ENCODE measurements around the gene PLEK. TPM values are rescaled to one million over a fixed set of nuclear protein-coding genes. Genes with fewer than 3 reads are reported as not detected.

PLEK gene
- total and polyA plus RNA-seq, 4 donors: 2.6 to 40.6 (median 4.6) TPM

- Histone ChIP-seq H3K9me3 (ENCODE audit: control insufficient read depth in 4 of 4, low read length in 3 of 4) (no peaks in the 10 kb centered on the region), H3K4me3 (ENCODE audit: low read depth in 1 of 3, low read length in 3 of 3) (no peak overlapping the region), H3K9ac (ENCODE audit: low read depth in 1 of 2, low read length in 2 of 2) (no peak overlapping the region), H3K4me1 (ENCODE audit: control insufficient read depth in 4 of 4, insufficient read depth in 4 of 4, low read length in 3 of 4) (no peaks in the 10 kb centered on the region), H3K36me3 (ENCODE audit: control insufficient read depth in 4 of 4, insufficient read depth in 3 of 4, low read depth in 1 of 4, low read length in 3 of 4) (no peaks in the 10 kb centered on the region), H3K27me3 (ENCODE audit: control insufficient read depth in 4 of 4, insufficient read depth in 4 of 4, low read length in 3 of 4) (no peaks in the 10 kb centered on the region), H3K27ac (ENCODE audit: low read depth in 1 of 2, low read length in 2 of 2) (no peak overlapping the region)
- DNase-seq (ENCODE audit: low spot score): no peak
- no peak for TF ChIP-seq RXRA (IDR thresholded peaks at IDR 0.05)
- TF ChIP-seq JUND (IDR thresholded peaks at IDR 0.05): no peak
- no peak for TF ChIP-seq TAF1 (conservative IDR thresholded peaks at IDR 0.05)
- TF ChIP-seq HNF4G (IDR thresholded peaks at IDR 0.05): no peak
- TF ChIP-seq ATF3 (IDR thresholded peaks at IDR 0.05): no peak
- no peak for TF ChIP-seq RAD21 (IDR thresholded peaks at IDR 0.05)
- TF ChIP-seq MAX (IDR thresholded peaks at IDR 0.05): no peak
- no peak for TF ChIP-seq ZBTB33 (IDR thresholded peaks at IDR 0.05)
- TF ChIP-seq SP1 (IDR thresholded peaks at IDR 0.05): no peak
- TF ChIP-seq GABPA (IDR thresholded peaks at IDR 0.05 in 1 of 2, conservative IDR thresholded peaks at IDR 0.05 in 1 of 2): no peak
- TF ChIP-seq YY1 (IDR thresholded peaks at IDR 0.05): no peak
- 96% methylated on average over 4 of the region's 4 CpGs for WGBS
Observed at GRCh38 chr2:68356599-68357239, 8.4 kb upstream of the PLEK start.

GRCh38 chr2:68357605-68358337, 7.3 kb upstream of the PLEK start:
- Histone ChIP-seq H3K9me3 (ENCODE audit: control insufficient read depth in 4 of 4, low read length in 3 of 4) (no peaks in the 10 kb centered on the region), H3K36me3 (ENCODE audit: control insufficient read depth in 4 of 4, insufficient read depth in 3 of 4, low read depth in 1 of 4, low read length in 3 of 4) (no peaks in the 10 kb centered on the region), H3K9ac (ENCODE audit: low read depth in 1 of 2, low read length in 2 of 2) (no peak overlapping the region), H3K27me3 (ENCODE audit: control insufficient read depth in 4 of 4, insufficient read depth in 4 of 4, low read length in 3 of 4) (no peaks in the 10 kb centered on the region), H3K27ac (ENCODE audit: low read depth in 1 of 2, low read length in 2 of 2) (no peak overlapping the region), H3K4me3 (ENCODE audit: low read depth in 1 of 3, low read length in 3 of 3) (no peak overlapping the region), H3K4me1 (ENCODE audit: control insufficient read depth in 4 of 4, insufficient read depth in 4 of 4, low read length in 3 of 4) (peaks cover 0 to 5% (median 2%) of the 10 kb centered on the region in 4 donors)
- TF ChIP-seq RAD21 (IDR thresholded peaks at IDR 0.05): peak; percentile 61 to 75
- peak; percentile 34 for TF ChIP-seq CTCF (IDR thresholded peaks at IDR 0.05; ENCODE audit: low read depth, low read length, missing input control)
- no peak for TF ChIP-seq SP1 (IDR thresholded peaks at IDR 0.05)
- peak; percentile 53 for DNase-seq (ENCODE audit: low spot score)
- WGBS: 79% methylated on average over 6 of the region's 6 CpGs

GRCh38 chr2:68359889-68360288, 5.2 kb upstream of the PLEK start:
- Histone ChIP-seq H3K4me3 (ENCODE audit: low read depth in 1 of 3, low read length in 3 of 3) (no peak overlapping the region), H3K36me3 (ENCODE audit: control insufficient read depth in 4 of 4, insufficient read depth in 3 of 4, low read depth in 1 of 4, low read length in 3 of 4) (no peaks in the 10 kb centered on the region), H3K27ac (ENCODE audit: low read depth in 1 of 2, low read length in 2 of 2) (no peak overlapping the region), H3K4me1 (ENCODE audit: control insufficient read depth in 4 of 4, insufficient read depth in 4 of 4, low read length in 3 of 4) (peaks cover 0 to 5% (median 2%) of the 10 kb centered on the region in 4 donors), H3K9ac (ENCODE audit: low read depth in 1 of 2, low read length in 2 of 2) (no peak overlapping the region), H3K9me3 (ENCODE audit: control insufficient read depth in 4 of 4, low read length in 3 of 4) (no peaks in the 10 kb centered on the region), H3K27me3 (ENCODE audit: control insufficient read depth in 4 of 4, insufficient read depth in 4 of 4, low read length in 3 of 4) (no peaks in the 10 kb centered on the region)
- DNase-seq (ENCODE audit: low spot score): no peak
- no peak for TF ChIP-seq SP1 (IDR thresholded peaks at IDR 0.05)
- no peak for TF ChIP-seq FOXA1 (IDR thresholded peaks at IDR 0.05)
- TF ChIP-seq GABPA (IDR thresholded peaks at IDR 0.05 in 1 of 2, conservative IDR thresholded peaks at IDR 0.05 in 1 of 2): no peak
- TF ChIP-seq RAD21 (IDR thresholded peaks at IDR 0.05): no peak
- TF ChIP-seq FOXA2 (IDR thresholded peaks at IDR 0.05): no peak
- TF ChIP-seq REST (IDR thresholded peaks at IDR 0.05): no peak
- no peak for TF ChIP-seq YY1 (IDR thresholded peaks at IDR 0.05)
- no peak for TF ChIP-seq MAX (IDR thresholded peaks at IDR 0.05)
- no peak for TF ChIP-seq EGR1 (IDR thresholded peaks at IDR 0.05; ENCODE audit: low read depth in 2 of 2)
- TF ChIP-seq NR2F2 (IDR thresholded peaks at IDR 0.05): no peak
- TF ChIP-seq JUND (IDR thresholded peaks at IDR 0.05): no peak
- TF ChIP-seq HNF4A (conservative IDR thresholded peaks at IDR 0.05): no peak
- WGBS: 88% methylated on average over 3 of the region's 3 CpGs
